Measurements from ENCODE around the gene DENR.
"Not testable (repeated sequence)": the region's sequence is repeated elsewhere in the genome, so short reads cannot be mapped to it uniquely, and the experiment has no call there.

DNA sequence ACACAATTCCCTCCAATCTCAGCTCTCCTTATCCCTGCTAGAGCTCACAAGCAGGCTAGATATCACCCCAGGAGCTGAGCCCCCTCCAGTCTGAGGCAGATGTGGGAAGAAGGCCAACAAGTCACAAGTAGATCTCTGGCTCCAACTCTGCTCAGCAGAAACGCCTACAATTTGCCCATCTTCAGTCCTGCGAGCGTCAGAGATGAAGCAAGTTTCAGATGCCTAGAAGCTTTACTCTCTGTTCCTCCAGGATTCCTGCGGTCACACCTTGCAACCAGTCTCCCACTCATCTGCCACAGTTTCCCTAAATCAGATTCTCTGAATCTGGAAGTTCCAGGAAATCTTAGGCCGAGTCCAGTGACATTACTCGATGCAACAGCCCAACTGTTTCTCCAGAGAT is 37.4 kb upstream of the DENR start:
- TF ChIP-seq, protein P1, sequence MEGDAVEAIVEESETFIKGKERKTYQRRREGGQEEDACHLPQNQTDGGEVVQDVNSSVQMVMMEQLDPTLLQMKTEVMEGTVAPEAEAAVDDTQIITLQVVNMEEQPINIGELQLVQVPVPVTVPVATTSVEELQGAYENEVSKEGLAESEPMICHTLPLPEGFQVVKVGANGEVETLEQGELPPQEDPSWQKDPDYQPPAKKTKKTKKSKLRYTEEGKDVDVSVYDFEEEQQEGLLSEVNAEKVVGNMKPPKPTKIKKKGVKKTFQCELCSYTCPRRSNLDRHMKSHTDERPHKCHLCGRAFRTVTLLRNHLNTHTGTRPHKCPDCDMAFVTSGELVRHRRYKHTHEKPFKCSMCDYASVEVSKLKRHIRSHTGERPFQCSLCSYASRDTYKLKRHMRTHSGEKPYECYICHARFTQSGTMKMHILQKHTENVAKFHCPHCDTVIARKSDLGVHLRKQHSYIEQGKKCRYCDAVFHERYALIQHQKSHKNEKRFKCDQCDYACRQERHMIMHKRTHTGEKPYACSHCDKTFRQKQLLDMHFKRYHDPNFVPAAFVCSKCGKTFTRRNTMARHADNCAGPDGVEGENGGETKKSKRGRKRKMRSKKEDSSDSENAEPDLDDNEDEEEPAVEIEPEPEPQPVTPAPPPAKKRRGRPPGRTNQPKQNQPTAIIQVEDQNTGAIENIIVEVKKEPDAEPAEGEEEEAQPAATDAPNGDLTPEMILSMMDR (IDR thresholded peaks at IDR 0.05) = not testable (repeated sequence)
- not testable (repeated sequence) for TF ChIP-seq POLR2A (IDR thresholded peaks at IDR 0.05)

All from body of pancreas (tissue), 4 donors.